Prostate gland (tissue), 2 donors: ENCODE data around the gene COQ4. TPM values are rescaled to one million over a fixed set of nuclear protein-coding genes. Genes with fewer than 3 reads are reported as not detected.

Experiments used
- DNase-seq: peaks from one replicate; pipeline ENCODE4 v3.0.0-alpha.2; 2019; ENCODE audit warnings: low spot score
- H3K27ac ChIP-seq, 2 donors: fragments of 200-600 bp; sonication (generic); 2 replicates each; pipeline ENCODE4 v1.5.1; 2017 to 2019
- H3K27me3 ChIP-seq: fragments of 200-600 bp; sonication (generic); replicated peaks from 2 replicates; pipeline ENCODE4 v1.5.1; 2019; ENCODE audit not compliant: insufficient read depth
- H3K36me3 ChIP-seq, 2 donors: fragments of 200-600 bp; sonication (generic); 1 replicate in 1 of 2; 2 replicates in 1 of 2; pipeline versions ENCODE4 v1.5.1 to v1.8.1; 2017 to 2019
- H3K4me1 ChIP-seq: fragments of 200-600 bp; sonication (generic); replicated peaks from 2 replicates; pipeline ENCODE4 v1.5.1; 2019
- H3K4me3 ChIP-seq, 2 donors: fragments of 200-600 bp; sonication (generic); 2 replicates each; pipeline ENCODE4 v1.5.1; 2017 to 2019
- H3K9me3 ChIP-seq: fragments of 200-600 bp; sonication (generic); 2 replicates; pipeline ENCODE4 v1.5.1; 2017
- CTCF ChIP-seq, 4 experiments: fragments of 200-600 bp in 2 of 4; fragments of 450-650 bp in 2 of 4; sonication (generic) in 2 of 4; IDR thresholded peaks; 1 replicate in 3 of 4; 2 replicates in 1 of 4; pipeline ENCODE4 v1.5.1; 2016 to 2019; ENCODE audit warnings: antibody characterized with exemption in 4 of 4, mild to moderate bottlenecking in 2 of 4, moderate library complexity in 2 of 4
- POLR2A ChIP-seq: fragments of 450-650 bp; IDR thresholded peaks from one replicate; pipeline ENCODE4 v1.6.1; 2016; ENCODE audit warnings: antibody characterized with exemption, mild to moderate bottlenecking
- POLR2AphosphoS5 ChIP-seq: sonication (generic); formaldehyde crosslinking; IDR thresholded peaks from one replicate; pipeline ENCODE4 v1.6.1; 2017; ENCODE audit warnings: antibody characterized with exemption
- WGBS: methylation state at CpG from one replicate; pipeline ENCODE4 v1.1.5; 2018; 5-methylcytosine and 5-hydroxymethylcytosine counted together
- intact Hi-C: fragments of 100-400 bp; cut with DNase I; formaldehyde crosslinking; loops from one replicate; pipeline ENCODE4 v1.14.2; 2022
- total RNA-seq, 2 donors: library from RNA; depleted of rRNA; stranded (reverse); fragments of >200 nt; gene quantifications; one replicate each; pipeline ENCODE4 v1.1.0, GENCODE V29; 2016

Gene COQ4
- total RNA-seq, 2 donors from 2014 or later = 57.5 to 89.6 TPM

GRCh38 chr9:128362774-128363173 lies 40.1 kb downstream of the COQ4 start:
- no peak for DNase-seq
- H3K27ac ChIP-seq = no peak overlapping the region
- no peaks in the 10 kb centered on the region for H3K36me3 ChIP-seq
- WGBS = 86% methylated on average over 3 of the region's 3 CpGs
- intact Hi-C loops = loop anchor here (5.0 kb wide), 1 partner anchor 50 kb away; no protein-coding TSS in a partner anchor
- no peaks in the 10 kb centered on the region for H3K4me1 ChIP-seq
- H3K9me3 ChIP-seq = no peaks in the 10 kb centered on the region
- H3K4me3 ChIP-seq = no peak overlapping the region
- no peak for TF ChIP-seq POLR2AphosphoS5
- no peak for TF ChIP-seq CTCF (IDR thresholded peaks at IDR 0.05)
- no peak for TF ChIP-seq POLR2A
- H3K27me3 ChIP-seq = no peaks in the 10 kb centered on the region

GRCh38 chr9:128365525-128365924 lies 42.9 kb downstream of the COQ4 start:
- intact Hi-C loops = no loop called here
- TF ChIP-seq POLR2AphosphoS5 (no peak), POLR2A (no peak), CTCF (IDR thresholded peaks at IDR 0.05) (no peak)
- no peak overlapping the region for H3K4me3 ChIP-seq
- no peaks in the 10 kb centered on the region for H3K36me3 ChIP-seq
- WGBS = 91% methylated on average over 4 of the region's 4 CpGs
- no peak for DNase-seq
- no peak overlapping the region for H3K27ac ChIP-seq
- H3K9me3 ChIP-seq = no peaks in the 10 kb centered on the region
- no peaks in the 10 kb centered on the region for H3K27me3 ChIP-seq
- peaks cover 6% of the 10 kb centered on the region for H3K4me1 ChIP-seq

GRCh38 chr9:128369024-128369706 lies 46.5 kb downstream of the COQ4 start:
- TF ChIP-seq POLR2AphosphoS5 (no peak), POLR2A (no peak), CTCF (IDR thresholded peaks at IDR 0.05) (no peak)
- Histone ChIP-seq H3K27ac (no peak overlapping the region), H3K36me3 (peaks cover 0 to 5% of the 10 kb centered on the region in 2 donors), H3K4me3 (no peak overlapping the region), H3K27me3 (no peaks in the 10 kb centered on the region), H3K9me3 (no peaks in the 10 kb centered on the region), H3K4me1 (peaks cover 6% of the 10 kb centered on the region)
- intact Hi-C loops = no loop called here
- DNase-seq = no peak
- 94% methylated on average over 9 of the region's 9 CpGs for WGBS

GRCh38 chr9:128370367-128370751 lies 47.7 kb downstream of the COQ4 start:
- intact Hi-C loops = no loop called here
- Histone ChIP-seq H3K27me3 (no peaks in the 10 kb centered on the region), H3K4me3 (peak overlapping the region; percentile 58 to 67), H3K27ac (peak overlapping the region; percentile 89 to 91), H3K9me3 (no peaks in the 10 kb centered on the region), H3K4me1 (peaks cover 6% of the 10 kb centered on the region), H3K36me3 (peaks cover 0 to 5% of the 10 kb centered on the region in 2 donors)
- TF ChIP-seq POLR2AphosphoS5 = no peak
- TF ChIP-seq CTCF (IDR thresholded peaks at IDR 0.05) = no peak
- TF ChIP-seq POLR2A = no peak
- no peak for DNase-seq
